Measurements from ENCODE around the gene PTCH1. TPM values are rescaled to one million over a fixed set of nuclear protein-coding genes. Genes with fewer than 3 reads are reported as not detected.

PTCH1 gene
- polyA plus RNA-seq, 1 of the 3 experiments (the other 2 are of a cell fraction) = 3.3 TPM

DNA sequence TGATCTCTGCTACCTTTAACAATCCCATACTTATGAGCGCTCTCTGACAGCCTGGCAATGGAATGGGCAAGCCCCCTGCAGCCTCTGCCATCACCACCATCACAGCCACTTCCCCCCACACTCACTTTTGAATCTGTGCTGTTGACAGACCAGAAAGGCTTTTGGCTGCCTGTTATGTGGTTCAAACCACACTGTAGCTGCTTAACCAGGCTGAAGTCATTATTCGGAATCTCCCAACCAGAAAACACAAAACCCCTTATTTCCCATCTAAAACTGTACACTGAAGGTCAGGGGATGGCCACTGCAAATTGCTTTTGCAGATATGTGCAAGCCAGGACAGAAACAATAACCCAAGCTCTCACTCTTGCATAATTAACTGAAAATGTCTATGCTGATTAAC is 35.8 kb downstream of the PTCH1 start:
- H3K79me2 ChIP-seq (ENCODE audit: insufficient read depth) = no peaks in the 10 kb centered on the region
- POLR2A ChIA-PET = no interaction called here
- H3K36me3 ChIP-seq (replicated peaks in 1 of 2; ENCODE audit: control insufficient read depth in 1 of 2, insufficient read depth in 2 of 2, low read length in 1 of 2) = peaks cover 14 to 52% of the 10 kb centered on the region in 2 experiments
- H3K4me2 ChIP-seq = no peak overlapping the region
- no peak for DNase-seq
- peaks cover 0 to 3% of the 10 kb centered on the region in 2 experiments; a peak in 1 of 4 replicates for H3K4me1 ChIP-seq (ENCODE audit: control insufficient read depth in 1 of 2, insufficient read depth in 2 of 2, low read depth in 1 of 2, low read length in 1 of 2)
- TF ChIP-seq GATA2 (CRISPR knock-in tag; IDR thresholded peaks at IDR 0.05) = no peak
- TF ChIP-seq, protein P1, sequence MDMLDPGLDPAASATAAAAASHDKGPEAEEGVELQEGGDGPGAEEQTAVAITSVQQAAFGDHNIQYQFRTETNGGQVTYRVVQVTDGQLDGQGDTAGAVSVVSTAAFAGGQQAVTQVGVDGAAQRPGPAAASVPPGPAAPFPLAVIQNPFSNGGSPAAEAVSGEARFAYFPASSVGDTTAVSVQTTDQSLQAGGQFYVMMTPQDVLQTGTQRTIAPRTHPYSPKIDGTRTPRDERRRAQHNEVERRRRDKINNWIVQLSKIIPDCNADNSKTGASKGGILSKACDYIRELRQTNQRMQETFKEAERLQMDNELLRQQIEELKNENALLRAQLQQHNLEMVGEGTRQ (IDR thresholded peaks at IDR 0.05; ENCODE audit: borderline replicate concordance, low read depth, low read length) = no peak
- TF ChIP-seq, protein P2, sequence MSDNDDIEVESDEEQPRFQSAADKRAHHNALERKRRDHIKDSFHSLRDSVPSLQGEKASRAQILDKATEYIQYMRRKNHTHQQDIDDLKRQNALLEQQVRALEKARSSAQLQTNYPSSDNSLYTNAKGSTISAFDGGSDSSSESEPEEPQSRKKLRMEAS (IDR thresholded peaks at IDR 0.05; ENCODE audit: low read depth) = no peak
- TF ChIP-seq CHD2 (IDR thresholded peaks at IDR 0.05; ENCODE audit: low read length, partially characterized antibody) = no peak
- TF ChIP-seq ELF1 (IDR thresholded peaks at IDR 0.05) = no peak
- TF ChIP-seq TEAD4 (IDR thresholded peaks at IDR 0.05; ENCODE audit: borderline replicate concordance, insufficient read depth) = no peak
- TF ChIP-seq TAF1 (IDR thresholded peaks at IDR 0.05; ENCODE audit: borderline replicate concordance, low read depth, low read length) = no peak
- TF ChIP-seq MEF2A (IDR thresholded peaks at IDR 0.05; ENCODE audit: borderline replicate concordance, low read depth) = no peak
- TF ChIP-seq, protein P3, sequence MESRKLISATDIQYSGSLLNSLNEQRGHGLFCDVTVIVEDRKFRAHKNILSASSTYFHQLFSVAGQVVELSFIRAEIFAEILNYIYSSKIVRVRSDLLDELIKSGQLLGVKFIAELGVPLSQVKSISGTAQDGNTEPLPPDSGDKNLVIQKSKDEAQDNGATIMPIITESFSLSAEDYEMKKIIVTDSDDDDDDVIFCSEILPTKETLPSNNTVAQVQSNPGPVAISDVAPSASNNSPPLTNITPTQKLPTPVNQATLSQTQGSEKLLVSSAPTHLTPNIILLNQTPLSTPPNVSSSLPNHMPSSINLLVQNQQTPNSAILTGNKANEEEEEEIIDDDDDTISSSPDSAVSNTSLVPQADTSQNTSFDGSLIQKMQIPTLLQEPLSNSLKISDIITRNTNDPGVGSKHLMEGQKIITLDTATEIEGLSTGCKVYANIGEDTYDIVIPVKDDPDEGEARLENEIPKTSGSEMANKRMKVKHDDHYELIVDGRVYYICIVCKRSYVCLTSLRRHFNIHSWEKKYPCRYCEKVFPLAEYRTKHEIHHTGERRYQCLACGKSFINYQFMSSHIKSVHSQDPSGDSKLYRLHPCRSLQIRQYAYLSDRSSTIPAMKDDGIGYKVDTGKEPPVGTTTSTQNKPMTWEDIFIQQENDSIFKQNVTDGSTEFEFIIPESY (IDR thresholded peaks at IDR 0.05; ENCODE audit: borderline replicate concordance, low read depth) = no peak
- TF ChIP-seq SIN3A (IDR thresholded peaks at IDR 0.05; ENCODE audit: borderline replicate concordance, low read depth, low read length) = no peak
- no peak for TF ChIP-seq MXI1 (IDR thresholded peaks at IDR 0.05; ENCODE audit: low read depth, low read length)
- no peak for TF ChIP-seq IRF3 (IDR thresholded peaks at IDR 0.05; ENCODE audit: low read depth, low read length)
- no peak for TF ChIP-seq RAD21 (IDR thresholded peaks at IDR 0.05; ENCODE audit: low read length)
- no peak for TF ChIP-seq REST (IDR thresholded peaks at IDR 0.05; ENCODE audit: low read depth, low read length)
- no peak for TF ChIP-seq PBX3 (IDR thresholded peaks at IDR 0.05)
- no peak for TF ChIP-seq RFX5 (IDR thresholded peaks at IDR 0.05; ENCODE audit: low read length)
- no peak for TF ChIP-seq YY1 (IDR thresholded peaks at IDR 0.05; ENCODE audit: low read depth)
- no peak for TF ChIP-seq FOXM1 (IDR thresholded peaks at IDR 0.05; ENCODE audit: low read depth)
- H3K9ac ChIP-seq = no peak overlapping the region
- H3F3A ChIP-seq (replicated peaks; ENCODE audit: insufficient read depth) = no peaks in the 10 kb centered on the region
- H2AFZ ChIP-seq (ENCODE audit: low read depth) = no peak overlapping the region
- CTCF ChIA-PET = no interaction called here
- no peak overlapping the region for H3K4me3 ChIP-seq (ENCODE audit: low read depth in 2 of 2, low read length in 1 of 2)
- WGBS (ENCODE audit: low lambda C conversion rate) = 100% methylated on average over 2 of the region's 2 CpGs
- H3K27ac ChIP-seq (ENCODE audit: low read depth in 2 of 2, low read length in 1 of 2) = no peak overlapping the region
- no peaks in the 10 kb centered on the region for H3K9me3 ChIP-seq
- no peaks in the 10 kb centered on the region for H3K9me2 ChIP-seq
- 0 out of 2 replicates have a peak, but pooled peaks cover 2% of the 10 kb centered on the region for H4K20me1 ChIP-seq (ENCODE audit: insufficient read depth)
- H3K27me3 ChIP-seq (ENCODE audit: insufficient read depth) = no peaks in the 10 kb centered on the region
